ENCODE data around the gene EFNA4. TPM values are rescaled to one million over a fixed set of nuclear protein-coding genes. Genes with fewer than 3 reads are reported as not detected.

EFNA4 gene
- total RNA-seq, 1 experiment from 2014 or later: 7.4 TPM

DNA sequence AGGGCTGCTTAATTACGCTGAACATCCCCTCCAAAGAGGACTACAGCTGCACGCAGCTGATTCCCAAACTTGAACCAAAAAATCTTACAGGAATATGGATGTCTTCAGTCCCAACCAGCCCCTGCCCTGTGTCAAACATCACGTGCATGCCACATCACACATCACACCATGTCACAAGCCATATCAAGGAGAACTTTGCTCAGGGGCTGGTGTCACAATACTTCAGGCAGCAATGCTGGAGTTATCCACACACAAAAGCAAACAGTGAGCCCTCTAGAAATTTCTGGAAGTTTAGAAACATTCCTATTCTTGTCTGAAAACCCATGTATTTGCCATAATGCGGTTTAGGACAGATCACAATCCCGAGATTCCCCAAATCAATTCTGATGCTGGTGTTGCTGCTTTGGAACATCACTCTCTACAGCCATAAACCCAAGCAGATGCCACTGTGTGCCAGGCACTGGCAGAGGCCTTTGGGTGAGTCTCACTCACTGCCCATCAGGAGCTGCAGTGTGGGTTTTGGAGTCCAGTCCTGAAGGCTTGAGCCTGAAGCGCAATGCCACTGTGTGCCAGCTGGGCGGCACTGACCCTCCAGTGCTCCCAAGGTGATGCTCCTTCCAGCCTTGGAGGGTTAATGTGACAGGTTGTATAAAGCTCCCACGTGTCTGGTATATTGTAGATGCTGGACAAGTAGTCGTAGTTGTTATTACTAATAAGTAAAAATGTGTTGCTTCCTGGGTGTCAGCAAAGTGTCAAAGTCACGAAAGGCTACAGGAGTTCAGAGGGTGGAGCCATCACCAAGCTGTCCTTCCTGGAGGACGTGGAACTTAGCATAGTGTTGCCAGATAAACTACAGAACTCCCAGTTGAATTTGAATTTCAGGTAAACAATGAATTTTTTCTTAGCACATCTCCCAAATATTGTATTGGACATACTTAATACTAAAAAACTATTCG, 44.0 kb downstream of the EFNA4 start:
- Mint-ChIP-seq H3K9me3 (ENCODE audit: unreplicated experiment) (no peaks in the 10 kb centered on the region), H3K36me3 (ENCODE audit: insufficient read depth, unreplicated experiment) (no peaks in the 10 kb centered on the region), H3K4me3 (ENCODE audit: unreplicated experiment) (no peak overlapping the region), H3K27me3 (ENCODE audit: insufficient read depth, unreplicated experiment) (no peaks in the 10 kb centered on the region), H3K27ac (ENCODE audit: low read depth, unreplicated experiment) (no peak overlapping the region), H3K4me1 (ENCODE audit: insufficient read depth, unreplicated experiment) (peaks cover 18% of the 10 kb centered on the region)
- BruUV-seq (replicated peaks): no TSS peak
- ChIA-PET CTCF (interaction anchor here (0.5 to 5.6 kb wide), 16 partner anchors 8 to 1094 kb away, joined by 3 to 51 read pairs (median 4); partner anchors contain the start of gene KRTCAP2), POLR2A (interaction anchor here (0.5 to 1.6 kb wide), 9 partner anchors 16 to 489 kb away, joined by 3 to 5 read pairs (median 4); partner anchors contain the start of gene SLC50A1)
- intact Hi-C loops (cut with micrococcal nuclease): no loop called here
- DNase-seq (ENCODE audit: unreplicated experiment): no peak
- TF ChIP-seq, protein P1, sequence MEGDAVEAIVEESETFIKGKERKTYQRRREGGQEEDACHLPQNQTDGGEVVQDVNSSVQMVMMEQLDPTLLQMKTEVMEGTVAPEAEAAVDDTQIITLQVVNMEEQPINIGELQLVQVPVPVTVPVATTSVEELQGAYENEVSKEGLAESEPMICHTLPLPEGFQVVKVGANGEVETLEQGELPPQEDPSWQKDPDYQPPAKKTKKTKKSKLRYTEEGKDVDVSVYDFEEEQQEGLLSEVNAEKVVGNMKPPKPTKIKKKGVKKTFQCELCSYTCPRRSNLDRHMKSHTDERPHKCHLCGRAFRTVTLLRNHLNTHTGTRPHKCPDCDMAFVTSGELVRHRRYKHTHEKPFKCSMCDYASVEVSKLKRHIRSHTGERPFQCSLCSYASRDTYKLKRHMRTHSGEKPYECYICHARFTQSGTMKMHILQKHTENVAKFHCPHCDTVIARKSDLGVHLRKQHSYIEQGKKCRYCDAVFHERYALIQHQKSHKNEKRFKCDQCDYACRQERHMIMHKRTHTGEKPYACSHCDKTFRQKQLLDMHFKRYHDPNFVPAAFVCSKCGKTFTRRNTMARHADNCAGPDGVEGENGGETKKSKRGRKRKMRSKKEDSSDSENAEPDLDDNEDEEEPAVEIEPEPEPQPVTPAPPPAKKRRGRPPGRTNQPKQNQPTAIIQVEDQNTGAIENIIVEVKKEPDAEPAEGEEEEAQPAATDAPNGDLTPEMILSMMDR (IDR thresholded peaks at IDR 0.05; ENCODE audit: unreplicated experiment): no peak

DNA sequence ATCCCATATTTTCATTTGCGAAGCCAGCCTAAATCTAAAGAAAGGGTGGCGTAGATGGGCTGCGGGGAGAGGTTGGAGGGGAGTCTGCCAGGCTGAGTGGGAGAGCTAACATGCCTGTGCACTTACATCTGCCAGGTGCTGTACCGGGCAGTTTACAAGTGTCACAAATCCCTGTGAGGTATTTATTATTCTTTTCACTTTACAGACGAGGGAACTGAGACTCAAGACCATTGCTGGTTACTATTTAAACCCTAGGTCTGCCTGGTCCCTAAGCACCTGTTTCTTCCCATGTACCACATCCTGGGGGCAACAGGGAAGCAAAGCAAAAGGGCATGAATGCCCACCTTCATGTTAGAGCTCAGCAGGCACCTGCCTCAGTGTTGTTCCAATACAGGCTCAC, 44.8 kb downstream of the EFNA4 start:
- ChIA-PET CTCF (interaction anchor here (0.6 to 2.3 kb wide), 9 partner anchors 8 to 1093 kb away, joined by 3 to 8 read pairs (median 4); no protein-coding TSS in a partner anchor), POLR2A (interaction anchor here (0.5 to 1.6 kb wide), 7 partner anchors 16 to 86 kb away, joined by 3 to 5 read pairs (median 4); partner anchors contain the start of gene SLC50A1)
- Mint-ChIP-seq H3K4me3 (ENCODE audit: unreplicated experiment) (no peak overlapping the region), H3K27me3 (ENCODE audit: insufficient read depth, unreplicated experiment) (no peaks in the 10 kb centered on the region), H3K36me3 (ENCODE audit: insufficient read depth, unreplicated experiment) (no peaks in the 10 kb centered on the region), H3K27ac (ENCODE audit: low read depth, unreplicated experiment) (no peak overlapping the region), H3K9me3 (ENCODE audit: unreplicated experiment) (no peaks in the 10 kb centered on the region), H3K4me1 (ENCODE audit: insufficient read depth, unreplicated experiment) (peaks cover 18% of the 10 kb centered on the region)
- TF ChIP-seq, protein P1 (IDR thresholded peaks at IDR 0.05; ENCODE audit: unreplicated experiment): no peak
- no peak for DNase-seq (ENCODE audit: unreplicated experiment)
- intact Hi-C loops (cut with micrococcal nuclease): no loop called here
- no TSS peak for BruUV-seq (replicated peaks)

DNA sequence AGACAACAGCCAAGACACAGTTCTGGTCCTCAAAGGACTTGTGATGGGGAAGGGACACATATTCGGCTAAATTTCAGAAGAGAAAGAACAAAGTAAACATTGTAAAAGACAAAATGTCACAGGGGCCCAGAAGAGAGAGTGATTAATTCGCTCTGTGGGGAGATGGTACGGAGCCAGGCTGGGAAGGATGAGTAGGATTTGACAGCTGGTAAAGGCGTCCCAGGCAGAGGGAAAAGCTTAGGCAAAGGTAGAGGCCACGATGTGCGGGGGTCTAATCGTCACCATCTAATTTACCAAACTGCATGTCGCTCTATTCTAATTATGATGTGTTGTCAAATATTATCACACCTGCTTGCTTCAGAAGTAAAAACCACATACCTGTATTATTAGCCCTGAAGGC, 46.8 kb downstream of the EFNA4 start:
- Mint-ChIP-seq H3K36me3 (ENCODE audit: insufficient read depth, unreplicated experiment) (no peaks in the 10 kb centered on the region), H3K27ac (ENCODE audit: low read depth, unreplicated experiment) (no peak overlapping the region), H3K4me3 (ENCODE audit: unreplicated experiment) (no peak overlapping the region), H3K4me1 (ENCODE audit: insufficient read depth, unreplicated experiment) (peaks cover 12% of the 10 kb centered on the region), H3K27me3 (ENCODE audit: insufficient read depth, unreplicated experiment) (no peaks in the 10 kb centered on the region), H3K9me3 (ENCODE audit: unreplicated experiment) (no peaks in the 10 kb centered on the region)
- no TSS peak for BruUV-seq (replicated peaks)
- TF ChIP-seq, protein P1 (IDR thresholded peaks at IDR 0.05; ENCODE audit: unreplicated experiment): no peak
- ChIA-PET CTCF (interaction anchor here (1.2 kb wide), 1 partner anchor 65 kb away, joined by 3 read pairs; no protein-coding TSS in a partner anchor), POLR2A (no interaction called here)
- intact Hi-C loops (cut with micrococcal nuclease): no loop called here
- DNase-seq (ENCODE audit: unreplicated experiment): no peak

DNA sequence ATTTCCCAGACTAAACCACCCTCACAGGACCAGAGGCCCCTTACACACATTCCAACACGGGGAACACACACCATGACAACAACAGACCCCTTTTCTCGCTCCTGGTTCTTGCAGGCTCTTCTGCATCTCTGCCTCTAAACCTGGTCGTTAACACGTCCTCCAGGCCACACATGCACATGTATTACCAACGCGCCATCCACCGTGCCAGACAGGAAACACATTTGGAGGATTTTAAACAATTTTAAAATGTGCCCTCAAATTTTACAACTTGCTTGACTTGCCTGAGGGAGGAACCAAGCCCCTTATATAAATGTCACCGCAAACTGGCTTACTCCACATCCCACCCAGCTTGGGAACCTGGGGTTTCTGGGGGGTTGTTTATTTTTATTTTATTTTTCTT, 47.3 kb downstream of the EFNA4 start:
- no peak for DNase-seq (ENCODE audit: unreplicated experiment)
- TF ChIP-seq, protein P1 (IDR thresholded peaks at IDR 0.05; ENCODE audit: unreplicated experiment): no peak
- BruUV-seq (replicated peaks): no TSS peak
- H3K27ac Mint-ChIP-seq (ENCODE audit: low read depth, unreplicated experiment): no peak overlapping the region
- intact Hi-C loops (cut with micrococcal nuclease): no loop called here
- ChIA-PET CTCF (interaction anchor here (1.2 kb wide), 1 partner anchor 65 kb away, joined by 3 read pairs; no protein-coding TSS in a partner anchor), POLR2A (no interaction called here)
- H3K36me3 Mint-ChIP-seq (ENCODE audit: insufficient read depth, unreplicated experiment): no peaks in the 10 kb centered on the region
- H3K9me3 Mint-ChIP-seq (ENCODE audit: unreplicated experiment): no peaks in the 10 kb centered on the region
- peaks cover 7% of the 10 kb centered on the region for H3K4me1 Mint-ChIP-seq (ENCODE audit: insufficient read depth, unreplicated experiment)
- H3K27me3 Mint-ChIP-seq (ENCODE audit: insufficient read depth, unreplicated experiment): no peaks in the 10 kb centered on the region
- no peak overlapping the region for H3K4me3 Mint-ChIP-seq (ENCODE audit: unreplicated experiment)
